HG03442 (cell line): ENCODE results near the gene SLC25A25.
"Not testable (repeated sequence)": the region's sequence is repeated elsewhere in the genome, so short reads cannot be mapped to it uniquely, and the experiment has no call there.

Source experiments
- ATAC-seq: cut with Tn5 transposase; IDR thresholded peaks from one replicate; pipeline ENCODE4 v1.9.1; 2021; ENCODE audit warnings: mild to moderate bottlenecking, moderate library complexity; ENCODE audit not compliant: unreplicated experiment

SLC25A25 gene

GRCh38 chr9:128067645-128068385 lies at the start of gene SLC25A25:
TSS of gene SLC25A25 (plus strand) at chr9:128068232. CDS start at chr9:128068320, 88 bp downstream.
- peak; percentile 68 for ATAC-seq

DNA sequence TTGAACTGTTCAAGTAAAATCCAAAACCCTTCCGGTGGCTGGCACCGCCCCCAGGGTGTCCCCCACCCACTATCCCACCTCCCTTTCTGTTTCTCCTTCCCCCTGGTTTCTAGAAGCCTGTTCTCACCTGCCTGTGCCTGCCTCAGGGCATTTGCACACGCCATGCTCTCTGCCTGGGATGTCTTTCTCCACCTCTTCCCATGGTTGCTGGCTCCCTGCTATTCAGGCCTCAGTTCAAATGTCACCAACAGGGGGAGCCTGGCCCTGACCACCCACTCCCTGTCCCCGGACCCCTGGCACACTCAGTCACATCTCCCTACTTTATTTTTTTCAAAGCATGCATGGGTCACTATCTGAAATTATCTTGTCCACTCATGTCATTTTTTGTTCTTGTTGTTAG lies 47.3 kb upstream of the SLC25A25 start:
- no peak for ATAC-seq

DNA sequence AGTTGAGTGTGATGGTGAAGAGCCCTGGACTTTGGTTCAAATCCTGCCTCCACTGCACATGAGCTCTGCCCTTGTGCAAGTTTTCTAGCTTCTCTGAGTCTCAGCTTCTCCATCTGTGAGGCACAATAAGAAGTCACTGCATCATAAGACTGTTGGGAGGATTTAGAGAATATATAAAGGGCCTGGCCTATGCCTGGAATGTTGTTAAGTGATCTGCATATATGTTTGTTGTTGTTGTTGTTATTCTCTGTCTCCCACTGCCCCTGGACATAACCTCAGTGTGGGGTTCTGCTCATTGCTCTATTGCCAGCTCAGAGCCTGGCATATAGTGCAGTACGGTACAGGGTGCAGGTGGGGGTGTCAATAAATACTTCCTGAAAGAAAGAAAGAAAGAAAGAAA lies 46.9 kb upstream of the SLC25A25 start:
- no peak for ATAC-seq

GRCh38 chr9:128022886-128023285 lies 45.1 kb upstream of the SLC25A25 start:
- ATAC-seq = no peak

DNA sequence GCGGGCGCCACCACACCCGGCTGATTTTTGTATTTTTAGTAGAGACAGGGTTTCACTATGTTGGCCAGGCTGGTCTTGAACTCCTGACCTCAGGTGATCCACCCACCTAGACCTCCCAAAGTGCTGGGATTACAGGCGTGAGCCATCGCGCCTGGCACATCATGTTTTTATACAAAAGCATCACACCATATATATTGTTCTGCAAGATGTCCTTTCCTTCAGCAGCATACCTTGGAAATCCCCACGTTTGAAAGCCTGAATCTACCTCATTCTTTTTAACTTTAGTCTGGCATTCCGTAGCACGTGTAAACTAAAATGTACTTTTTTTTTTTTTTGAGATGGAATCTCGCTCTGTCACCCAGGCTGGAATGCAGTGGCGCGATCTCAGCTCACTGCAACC lies 44.4 kb upstream of the SLC25A25 start:
- not testable (repeated sequence) for ATAC-seq

- ATAC-seq = no peak
These were observed 43.2 kb upstream of the SLC25A25 start for GRCh38 chr9:128024761-128025308.

GRCh38 chr9:128025736-128026135 lies 42.3 kb upstream of the SLC25A25 start:
- no peak for ATAC-seq

- ATAC-seq = peak; percentile 32
These were observed 41.7 kb upstream of the SLC25A25 start for GRCh38 chr9:128026255-128026772.

- ATAC-seq = peak; percentile 28
These were observed 41.1 kb upstream of the SLC25A25 start for GRCh38 chr9:128026773-128027541.

DNA sequence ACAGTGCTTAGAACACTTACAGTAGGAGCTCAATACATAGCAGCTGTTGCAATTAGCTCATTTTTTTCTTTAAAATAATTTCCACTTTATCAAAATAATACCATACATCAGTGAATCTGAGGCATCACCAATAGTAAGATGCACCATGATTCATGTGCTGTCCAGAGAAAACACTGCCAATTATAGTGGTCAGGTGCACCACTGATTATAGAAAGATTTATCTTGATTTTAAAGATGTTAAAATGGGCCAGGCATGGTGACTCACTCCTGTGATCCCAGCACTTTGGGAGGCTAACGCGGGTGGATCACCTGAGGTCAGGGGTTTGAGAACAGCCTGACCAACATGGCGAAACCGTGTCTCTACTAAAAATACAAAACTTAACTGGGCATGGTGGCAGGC lies 40.3 kb upstream of the SLC25A25 start:
- no peak for ATAC-seq

DNA sequence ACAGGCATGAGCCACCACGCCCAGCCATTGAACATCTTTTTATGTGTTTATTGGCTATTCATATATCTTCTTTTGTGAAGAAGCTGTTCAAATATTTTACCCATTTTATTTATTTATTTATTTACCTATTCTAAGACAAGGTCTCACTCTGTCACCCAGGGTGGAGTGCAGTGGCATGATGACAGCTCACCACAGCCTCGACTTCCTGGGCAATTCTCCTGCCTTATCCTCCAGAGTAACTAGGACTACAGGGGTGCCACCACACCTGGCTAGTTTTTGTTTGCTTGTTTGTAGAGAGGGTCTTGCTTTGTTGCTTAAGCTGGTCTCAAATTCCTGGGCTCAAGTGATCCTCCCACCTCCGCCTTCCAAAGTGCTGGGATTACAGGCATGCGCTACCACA lies 34.4 kb upstream of the SLC25A25 start:
- no peak for ATAC-seq

DNA sequence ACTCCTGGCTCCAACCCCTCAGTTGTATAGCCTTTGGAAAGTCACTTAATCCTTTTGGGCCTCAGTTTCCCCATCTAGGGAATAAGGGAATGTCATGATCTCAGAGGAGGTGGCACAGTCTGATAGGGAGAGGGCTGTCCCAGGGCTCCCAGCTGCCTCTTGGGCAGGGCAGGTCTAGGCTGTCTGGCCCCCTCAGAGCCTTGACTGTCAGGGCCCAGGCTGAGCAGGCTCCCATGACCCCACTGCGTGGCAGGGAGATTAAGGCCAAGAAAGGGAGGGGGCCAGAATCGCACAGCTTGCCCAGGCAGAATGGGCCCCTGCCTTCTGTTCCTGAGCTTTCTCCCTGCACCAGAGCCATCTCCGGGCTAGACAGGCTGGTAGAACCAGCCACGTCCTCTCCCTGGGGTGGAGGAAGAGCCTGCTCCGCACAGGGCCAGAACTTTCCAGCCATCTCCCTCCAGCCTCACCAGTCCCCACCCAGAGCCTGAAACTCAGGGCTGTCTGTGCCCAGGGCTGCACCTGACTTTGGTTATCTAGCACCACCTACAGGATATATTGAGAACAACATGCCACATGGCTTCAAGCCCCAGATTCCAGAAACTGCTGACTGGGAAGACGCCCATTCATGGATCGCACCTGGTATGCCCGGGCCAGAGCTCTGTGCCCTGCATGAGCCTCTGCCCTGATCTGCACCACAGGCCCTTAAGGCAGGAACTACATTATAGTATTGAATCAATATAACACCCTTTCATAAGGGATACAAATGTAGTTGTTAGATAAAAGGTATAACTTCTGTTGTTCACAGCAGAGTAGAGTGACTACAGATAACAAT lies 33.0 kb upstream of the SLC25A25 start:
- no peak for ATAC-seq

- ATAC-seq = not testable (repeated sequence)
These were observed 31.5 kb upstream of the SLC25A25 start for GRCh38 chr9:128036522-128036921.

GRCh38 chr9:128040783-128041182 lies 27.2 kb upstream of the SLC25A25 start:
- not testable (repeated sequence) for ATAC-seq

DNA sequence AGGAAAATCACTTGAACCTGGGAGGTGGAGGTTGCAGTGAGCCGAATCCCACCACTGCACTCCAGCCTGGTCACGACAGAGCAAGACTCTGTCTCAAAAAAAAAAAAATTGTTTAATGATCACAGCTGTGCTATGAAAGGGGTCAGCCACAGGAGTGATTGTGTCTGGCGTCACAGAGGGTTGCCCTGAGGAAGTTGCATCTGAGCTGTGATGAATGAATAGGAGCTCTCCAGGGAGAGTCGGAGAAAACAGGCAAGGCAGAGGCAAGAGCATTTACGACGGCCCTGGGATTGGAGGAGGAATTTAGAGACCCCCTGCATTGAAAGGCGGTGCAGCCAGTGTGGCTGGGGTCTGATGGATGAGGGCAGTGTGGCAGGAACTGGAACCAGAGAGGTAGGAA lies 26.0 kb upstream of the SLC25A25 start:
- ATAC-seq = no peak

DNA sequence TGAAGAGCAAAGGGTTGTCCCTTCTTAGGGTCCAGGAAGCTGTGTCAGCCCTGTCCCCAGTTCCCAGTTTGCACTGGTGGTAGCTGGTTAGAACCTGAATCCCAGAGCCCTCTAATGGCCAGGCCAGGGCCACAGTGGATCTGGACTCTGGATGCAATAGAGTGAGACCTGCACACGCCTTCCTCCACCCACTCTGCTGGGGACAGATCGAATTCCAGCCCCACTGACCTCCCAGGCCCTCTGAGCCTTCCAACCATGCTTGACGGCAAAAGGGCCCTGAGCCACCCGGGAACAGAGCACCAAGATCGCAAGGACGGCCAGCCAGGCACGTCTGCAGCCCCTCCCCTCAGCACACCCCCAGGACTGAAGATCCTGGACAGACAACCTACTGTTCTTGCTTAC lies 24.6 kb upstream of the SLC25A25 start:
- ATAC-seq = no peak

DNA sequence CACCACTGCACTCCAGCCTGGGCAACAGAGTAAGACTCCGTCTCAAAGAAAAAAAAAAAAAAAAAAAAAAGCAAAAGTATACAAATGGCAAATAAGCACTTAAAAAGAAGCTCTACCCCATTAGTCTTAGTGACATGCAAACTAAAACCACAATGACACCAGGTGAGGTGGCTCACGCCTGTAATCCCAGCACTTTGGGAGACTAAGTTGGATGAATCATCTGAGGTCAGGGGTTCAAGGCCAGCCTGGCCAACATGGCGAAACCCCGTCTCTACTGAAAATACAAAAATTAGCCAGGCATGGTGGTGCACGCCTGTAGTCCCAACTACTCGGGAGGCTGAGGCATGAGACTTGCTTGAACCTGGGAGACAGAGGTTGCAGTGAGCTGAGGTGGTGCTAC lies 22.6 kb upstream of the SLC25A25 start:
- not testable (repeated sequence) for ATAC-seq

DNA sequence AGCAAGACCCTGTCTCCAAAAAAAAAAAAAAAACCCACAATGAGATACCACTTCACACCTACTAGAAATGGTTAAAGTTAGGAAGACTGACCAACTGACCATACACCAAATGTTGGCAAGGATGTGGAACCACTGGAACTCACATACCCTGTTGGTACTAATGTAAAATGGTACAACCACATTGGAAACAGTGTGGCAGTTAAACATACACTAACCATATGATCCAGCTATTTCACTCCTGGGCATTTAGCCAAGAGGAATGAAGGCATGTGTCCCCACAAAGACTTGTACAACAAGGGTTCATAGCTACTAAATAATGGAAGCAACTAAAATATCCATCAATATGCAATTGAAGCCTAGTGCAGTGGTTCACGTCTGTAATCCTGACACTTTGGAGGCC lies 22.2 kb upstream of the SLC25A25 start:
- ATAC-seq = no peak

GRCh38 chr9:128047231-128047630 lies 20.8 kb upstream of the SLC25A25 start:
- no peak for ATAC-seq

DNA sequence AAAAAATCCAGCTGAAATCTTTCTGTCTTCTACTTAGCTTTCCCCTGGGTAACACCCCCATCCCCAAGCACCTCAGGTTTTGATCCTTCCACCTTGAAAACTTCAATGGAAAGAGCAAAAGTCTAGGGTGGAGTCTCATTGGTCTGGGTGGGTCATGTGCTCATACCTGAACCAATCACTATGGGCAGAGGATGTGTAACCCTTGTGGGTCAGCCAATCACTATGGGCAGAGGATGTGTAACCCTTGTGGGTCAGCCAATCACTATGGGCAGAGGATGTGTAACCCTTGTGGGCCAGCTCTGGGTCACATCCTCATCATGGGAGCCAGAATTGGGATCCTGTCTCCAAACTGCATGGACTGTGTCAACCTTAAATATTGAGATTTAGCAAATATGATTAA lies 19.4 kb upstream of the SLC25A25 start:
- no peak for ATAC-seq

GRCh38 chr9:128049843-128050242 lies 18.2 kb upstream of the SLC25A25 start:
- no peak for ATAC-seq
